Mucosa of descending colon (tissue), 3 donors: ENCODE data around the gene NTM. TPM values are rescaled to one million over a fixed set of nuclear protein-coding genes. Genes with fewer than 3 reads are reported as not detected.
A peak's percentile ranks its signal among the peaks of the same experiment; 100 is the strongest.

Source experiments
- ATAC-seq: fragments of 200-7000 bp; cut with Tn5 transposase; one replicate; pipeline ENCODE4 v1.9.1; 2020; ENCODE audit warnings: mild to moderate bottlenecking, moderate library complexity
- DNase-seq, 3 donors: peaks; one replicate each; pipeline ENCODE4 v3.0.0-alpha.2; 2020
- H3K36me3 ChIP-seq: fragments of 200-600 bp; one replicate; pipeline ENCODE4 v1.8.0; 2021; ENCODE audit warnings: low read depth, mild to moderate bottlenecking
- H3K4me1 ChIP-seq: fragments of 200-600 bp; one replicate; pipeline ENCODE4 v1.8.0; 2021; ENCODE audit warnings: low read depth, mild to moderate bottlenecking
- H3K4me3 ChIP-seq: fragments of 200-600 bp; one replicate; pipeline ENCODE4 v1.8.0; 2021; ENCODE audit warnings: mild to moderate bottlenecking
- H3K9me3 ChIP-seq: fragments of 200-600 bp; one replicate; pipeline ENCODE4 v1.8.0; 2021; ENCODE audit warnings: mild to moderate bottlenecking
- CTCF ChIP-seq: fragments of 200-600 bp; IDR thresholded peaks from one replicate; pipeline ENCODE4 v1.8.0; 2022; ENCODE audit warnings: antibody characterized with exemption, mild to moderate bottlenecking
- intact Hi-C, 2 donors: fragments of 100-400 bp; cut with DNase I in 1 of 2; cut with micrococcal nuclease in 1 of 2; formaldehyde crosslinking; loops; one replicate each; pipeline versions ENCODE4 v1.11.0 to v1.11.1; 2022; cut with DNase I, micrococcal nuclease
- total RNA-seq, 3 donors: library from RNA; stranded (reverse); fragmentation: NEBNext Ultra II Directional in 2 of 3; extraction: Animal tissue kit (Norgen Biotek cat#: 25700) in 2 of 3; gene quantifications; one replicate each; pipeline versions ENCODE4 v1.2.1 to v1.2.4, GENCODE V29; 2021 to 2023
- donor health status: DM: no; HTN: no; CAD: no; lungs with moderate emphysema.
- donor health status: DM: no; HTN: no; CAD: no.
- donor health status: DM: no; HTN: yes; CAD: no.

Gene NTM
- total RNA-seq, 3 donors from 2014 or later = 0.64 to 7.7 (median 1.2) TPM

DNA sequence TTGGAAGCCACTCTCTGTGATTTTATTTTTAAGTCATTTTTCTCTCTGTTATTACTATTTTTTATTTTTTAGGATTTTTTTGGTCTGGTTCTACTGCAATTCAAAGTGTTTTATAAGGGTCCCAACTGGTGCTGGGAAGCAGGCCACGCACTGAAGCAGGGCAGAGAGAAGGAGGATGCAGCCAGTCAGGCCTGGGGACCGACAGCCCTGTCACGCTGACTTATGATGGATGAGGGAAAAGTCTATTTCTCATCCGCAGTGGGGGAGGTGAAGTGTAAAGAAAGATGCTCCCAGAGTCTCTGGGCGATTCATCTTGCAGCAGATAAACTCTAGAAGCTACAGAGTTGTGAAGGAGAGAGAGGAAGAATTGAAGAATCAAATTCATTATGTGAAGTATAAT, 191.6 kb downstream of the NTM start:
- Histone ChIP-seq H3K36me3 (no peaks in the 10 kb centered on the region), H3K9me3 (no peaks in the 10 kb centered on the region), H3K4me3 (no peak overlapping the region), H3K4me1 (no peaks in the 10 kb centered on the region)
- no peak for TF ChIP-seq CTCF
- intact Hi-C loops = no loop called here
- ATAC-seq (no peak), DNase-seq (no peak)

DNA sequence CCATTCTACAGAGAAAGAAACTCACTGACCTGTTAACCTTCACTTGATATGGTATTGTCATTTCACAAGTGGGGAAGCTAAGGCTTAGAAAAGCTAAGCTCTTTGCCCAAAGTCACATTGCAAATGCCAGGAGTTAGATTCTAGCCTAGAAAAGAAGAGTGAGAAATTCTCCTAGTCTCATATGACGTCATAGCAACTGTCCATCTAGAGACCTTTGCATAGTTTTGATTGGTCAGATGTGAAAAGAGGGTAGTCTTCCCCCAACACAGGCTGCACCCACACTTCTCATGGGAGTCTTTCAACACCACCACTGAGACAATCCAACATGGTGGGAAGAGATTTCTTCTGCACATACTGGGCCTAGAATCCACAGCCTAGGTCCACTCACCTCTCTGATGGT, 197.9 kb downstream of the NTM start:
- Histone ChIP-seq H3K4me3 (no peak overlapping the region), H3K36me3 (no peaks in the 10 kb centered on the region), H3K9me3 (no peaks in the 10 kb centered on the region), H3K4me1 (no peaks in the 10 kb centered on the region)
- TF ChIP-seq CTCF = no peak
- DNase-seq (no peak), ATAC-seq (no peak)
- intact Hi-C loops = no loop called here

DNA sequence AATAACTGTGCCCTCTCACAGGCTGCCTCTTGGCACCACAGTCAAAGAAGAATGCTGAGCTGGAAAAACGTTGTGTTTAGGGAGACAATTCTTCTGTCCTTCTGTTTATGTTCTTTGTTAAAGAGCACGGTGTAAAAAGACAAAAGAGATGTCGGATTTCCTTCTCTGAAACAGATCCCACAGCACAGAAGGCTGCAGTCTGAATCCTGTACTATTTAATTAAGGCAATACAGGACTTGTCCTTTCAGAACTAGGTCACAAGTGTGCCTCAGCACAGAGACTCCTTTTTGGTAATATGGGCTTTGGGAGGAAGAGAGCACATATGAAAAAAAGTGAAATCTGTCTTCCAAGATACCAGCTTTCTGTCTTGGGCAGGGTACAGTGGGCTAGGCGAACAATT, 201.2 kb downstream of the NTM start:
- DNase-seq = no peak
- TF ChIP-seq CTCF = no peak
- no peaks in the 10 kb centered on the region for H3K9me3 ChIP-seq
- H3K4me1 ChIP-seq = no peaks in the 10 kb centered on the region
- H3K4me3 ChIP-seq = no peak overlapping the region
- ATAC-seq = no peak
- intact Hi-C loops = no loop called here
- no peaks in the 10 kb centered on the region for H3K36me3 ChIP-seq

GRCh38 chr11:131572423-131572822, 202.0 kb downstream of the NTM start:
- no peak overlapping the region for H3K4me3 ChIP-seq
- no peaks in the 10 kb centered on the region for H3K9me3 ChIP-seq
- no peaks in the 10 kb centered on the region for H3K4me1 ChIP-seq
- intact Hi-C loops = no loop called here
- no peak for DNase-seq
- no peak for ATAC-seq
- TF ChIP-seq CTCF = no peak
- no peaks in the 10 kb centered on the region for H3K36me3 ChIP-seq

GRCh38 chr11:131579932-131580387, 209.5 kb downstream of the NTM start:
- no peak for TF ChIP-seq CTCF
- ATAC-seq (no peak), DNase-seq (peak in 1 of 3 donors; percentile 12)
- H3K4me3 ChIP-seq = no peak overlapping the region
- intact Hi-C loops = no loop called here
- H3K36me3 ChIP-seq = no peaks in the 10 kb centered on the region
- no peaks in the 10 kb centered on the region for H3K9me3 ChIP-seq
- H3K4me1 ChIP-seq = no peaks in the 10 kb centered on the region

- no peak for TF ChIP-seq CTCF
- no peak for DNase-seq
- intact Hi-C loops = no loop called here
- Histone ChIP-seq H3K36me3 (no peaks in the 10 kb centered on the region), H3K4me3 (no peak overlapping the region), H3K9me3 (no peaks in the 10 kb centered on the region), H3K4me1 (no peaks in the 10 kb centered on the region)
- no peak for ATAC-seq
Measured at GRCh38 chr11:131580476-131580875, 210.1 kb downstream of the NTM start.
